T-cell (primary cell): ENCODE results near the gene SYDE1. TPM values are rescaled to one million over a fixed set of nuclear protein-coding genes. Genes with fewer than 3 reads are reported as not detected.

ENCODE experiments used
- ATAC-seq, 4 experiments: fragments of 200-7000 bp in 3 of 4; fragments of 150-1000 bp in 1 of 4; cut with Tn5 transposase; replicated peaks in 1 of 4; 1 replicate in 3 of 4; 2 replicates in 1 of 4; pipeline ENCODE4 v1.10.0; 2021; ENCODE audit warnings: moderate library complexity in 3 of 4, mild to moderate bottlenecking in 2 of 4, moderate number of reproducible peaks in 1 of 4
- CTCF ChIA-PET, 2 donors: fragments of 300-600 bp; sonication (Branson Sonifier 250); formaldehyde crosslinking; loops; one replicate each; lab custom pipeline; 2022; ENCODE audit warnings: antibody characterized with exemption in 2 of 2; lab: Charles Lee
- POLR2A ChIA-PET, 2 donors: fragments of 300-600 bp; sonication (Branson Sonifier 250); formaldehyde crosslinking; loops; one replicate each; lab custom pipeline; 2022; ENCODE audit warnings: antibody characterized with exemption in 2 of 2; lab: Charles Lee
- DNase-seq, 35 experiments: peaks; one replicate each; pipeline versions ENCODE4 v3.0.0 to v3.0.0-alpha.2; 2013 to 2023
- H3K27ac ChIP-seq: one replicate; pipeline ENCODE4 v1.5.1; 2013; ENCODE audit warnings: low read length
- H3K27me3 ChIP-seq, 2 experiments: replicated peaks in 1 of 2; 1 replicate in 1 of 2; 2 replicates in 1 of 2; pipeline versions ENCODE4 v1.6.1 to v1.7.0; 2013; ENCODE audit warnings: low read length in 1 of 2, mixed read lengths in 1 of 2; ENCODE audit not compliant: control insufficient read depth in 2 of 2, insufficient read depth in 2 of 2; ENCODE audit errors: extremely low read depth in 1 of 2
- H3K36me3 ChIP-seq, 2 donors: 1 replicate in 1 of 2; 2 replicates in 1 of 2; pipeline versions ENCODE4 v1.6.1 to v1.7.0; 2013; ENCODE audit warnings: low read length in 1 of 2; ENCODE audit not compliant: control insufficient read depth in 2 of 2, insufficient read depth in 1 of 2; ENCODE audit errors: extremely low read depth in 1 of 2
- H3K4me1 ChIP-seq, 2 experiments: 1 replicate in 1 of 2; 2 replicates in 1 of 2; pipeline versions ENCODE4 v1.6.1 to v1.7.0; 2013; ENCODE audit warnings: low read length in 2 of 2, mixed read lengths in 1 of 2; ENCODE audit not compliant: insufficient read depth in 2 of 2, control insufficient read depth in 1 of 2; ENCODE audit errors: extremely low read depth in 1 of 2
- H3K4me3 ChIP-seq, 2 donors: 1 replicate in 1 of 2; 2 replicates in 1 of 2; pipeline versions ENCODE4 v1.5.1 to v1.7.0; 2013; ENCODE audit warnings: mild to moderate bottlenecking in 2 of 2, low read length in 1 of 2, moderate library complexity in 1 of 2; ENCODE audit not compliant: control insufficient read depth in 1 of 2; ENCODE audit errors: extremely low read depth in 1 of 2
- H3K9me3 ChIP-seq: 2 replicates; pipeline ENCODE4 v1.7.0; 2013
- H3K27ac Mint-ChIP-seq, 2 donors: one replicate each; pipeline ENCODE4 v1.8.0; 2020 to 2021; ENCODE audit warnings: mild to moderate bottlenecking in 2 of 2, mixed read lengths in 2 of 2
- H3K27me3 Mint-ChIP-seq, 2 donors: one replicate each; pipeline ENCODE4 v1.8.0; 2021 to 2022; ENCODE audit warnings: mixed read lengths in 2 of 2
- H3K36me3 Mint-ChIP-seq: one replicate; pipeline ENCODE4 v1.8.0; 2021; ENCODE audit warnings: mixed read lengths
- H3K4me1 Mint-ChIP-seq, 3 donors: one replicate each; pipeline ENCODE4 v1.8.0; 2020 to 2022; ENCODE audit warnings: mixed read lengths in 3 of 3, mild to moderate bottlenecking in 1 of 3
- H3K4me3 Mint-ChIP-seq, 3 donors: one replicate each; pipeline ENCODE4 v1.8.0; 2020 to 2022; ENCODE audit warnings: mild to moderate bottlenecking in 3 of 3, mixed read lengths in 3 of 3, moderate library complexity in 3 of 3
- H3K9me3 Mint-ChIP-seq, 3 donors: one replicate each; pipeline ENCODE4 v1.8.0; 2020 to 2022; ENCODE audit warnings: mixed read lengths in 3 of 3
- WGBS: methylation state at CpG from one replicate; pipeline ENCODE4 v1.1.5; 2013; ENCODE audit warnings: missing lambda C conversion rate; ENCODE audit not compliant: insufficient coverage; 5-methylcytosine and 5-hydroxymethylcytosine counted together
- total RNA-seq, 35 experiments: library from RNA in 6 of 35; stranded (reverse) in 6 of 35; fragments of 120-200 nt in 1 of 35; gene quantifications; one replicate each; pipeline versions ENCODE4 v1.2.1 to v1.2.4 and lab custom pipeline; 2013 to 2026

Gene SYDE1
- total RNA-seq, 5 donors from 2014 or later (not counting 1 experiment from before 2014, with no cell fraction given): 0.18 to 0.58 (median 0.26) TPM

- Mint-ChIP-seq H3K9me3 (no peaks in the 10 kb centered on the region), H3K36me3 (peaks cover 12% of the 10 kb centered on the region), H3K4me1 (peaks cover 6 to 11% (median 9%) of the 10 kb centered on the region in 3 donors), H3K27ac (peak overlapping the region in 1 of 2 donors; percentile 13), H3K4me3 (no peak overlapping the region), H3K27me3 (peaks cover 4 to 11% of the 10 kb centered on the region in 2 donors)
- Histone ChIP-seq H3K27ac (no peak overlapping the region), H3K4me1 (peaks cover 0 to 15% of the 10 kb centered on the region in 2 experiments), H3K9me3 (no peaks in the 10 kb centered on the region), H3K27me3 (peaks cover 0 to 21% of the 10 kb centered on the region in 2 experiments), H3K36me3 (peaks cover 16 to 28% of the 10 kb centered on the region in 2 donors), H3K4me3 (no peak overlapping the region)
- ChIA-PET CTCF (no interaction called here), POLR2A (no interaction called here)
- ATAC-seq (peak in 1 of 4 experiments; percentile 52), DNase-seq (no peak)
- WGBS: 97% methylated on average over 11 of the region's 11 CpGs
Measured at GRCh38 chr19:15112385-15112784, 5.2 kb downstream of the SYDE1 start.

- CTCF ChIA-PET: no interaction called here
- Mint-ChIP-seq H3K27me3 (peaks cover 0 to 2% of the 10 kb centered on the region in 2 donors), H3K27ac (no peak overlapping the region), H3K9me3 (no peaks in the 10 kb centered on the region), H3K4me1 (peaks cover 0 to 2% (median under 1%) of the 10 kb centered on the region in 3 donors), H3K36me3 (peaks cover 22% of the 10 kb centered on the region), H3K4me3 (no peak overlapping the region)
- H3K4me1 ChIP-seq: peaks cover 0 to 4% of the 10 kb centered on the region in 2 experiments
- POLR2A ChIA-PET: no interaction called here
- H3K4me3 ChIP-seq: no peak overlapping the region
- no peaks in the 10 kb centered on the region for H3K9me3 ChIP-seq
- H3K36me3 ChIP-seq: peaks cover 20 to 39% of the 10 kb centered on the region in 2 donors
- H3K27ac ChIP-seq: no peak overlapping the region
- ATAC-seq (no peak), DNase-seq (no peak)
- WGBS: 95% methylated on average over 57 of the region's 58 CpGs
- H3K27me3 ChIP-seq: peaks cover 0 to 10% of the 10 kb centered on the region in 2 experiments
Measured at GRCh38 chr19:15113245-15114152, 6.3 kb downstream of the SYDE1 start.

GRCh38 chr19:15114153-15114540 lies 6.9 kb downstream of the SYDE1 start:
- POLR2A ChIA-PET: no interaction called here
- Mint-ChIP-seq H3K4me1 (no peaks in the 10 kb centered on the region), H3K27me3 (no peaks in the 10 kb centered on the region), H3K9me3 (no peaks in the 10 kb centered on the region), H3K4me3 (no peak overlapping the region), H3K27ac (no peak overlapping the region), H3K36me3 (peaks cover 28% of the 10 kb centered on the region)
- peaks cover 0 to 4% of the 10 kb centered on the region in 2 experiments for H3K27me3 ChIP-seq
- ATAC-seq: no peak
- no peaks in the 10 kb centered on the region for H3K4me1 ChIP-seq
- H3K4me3 ChIP-seq: no peak overlapping the region
- no peak for DNase-seq
- H3K9me3 ChIP-seq: no peaks in the 10 kb centered on the region
- CTCF ChIA-PET: no interaction called here
- 100% methylated on average over 4 of the region's 7 CpGs for WGBS
- H3K36me3 ChIP-seq: peaks cover 20 to 45% of the 10 kb centered on the region in 2 donors
- no peak overlapping the region for H3K27ac ChIP-seq

- Mint-ChIP-seq H3K9me3 (no peaks in the 10 kb centered on the region), H3K4me3 (no peak overlapping the region), H3K27ac (no peak overlapping the region), H3K27me3 (no peaks in the 10 kb centered on the region), H3K36me3 (peaks cover 28% of the 10 kb centered on the region), H3K4me1 (no peaks in the 10 kb centered on the region)
- Histone ChIP-seq H3K4me3 (no peak overlapping the region), H3K27ac (no peak overlapping the region), H3K9me3 (no peaks in the 10 kb centered on the region), H3K36me3 (peaks cover 20 to 53% of the 10 kb centered on the region in 2 donors), H3K27me3 (no peaks in the 10 kb centered on the region), H3K4me1 (no peaks in the 10 kb centered on the region)
- ChIA-PET CTCF (no interaction called here), POLR2A (no interaction called here)
- ATAC-seq (no peak), DNase-seq (no peak)
- 98% methylated on average over 13 of the region's 13 CpGs for WGBS
Measured at GRCh38 chr19:15115080-15115479, 7.9 kb downstream of the SYDE1 start.

GRCh38 chr19:15115762-15116615 lies 8.8 kb downstream of the SYDE1 start:
- 85% methylated on average over 13 of the region's 23 CpGs for WGBS
- no peak overlapping the region for H3K4me3 Mint-ChIP-seq
- Histone ChIP-seq H3K4me1 (no peaks in the 10 kb centered on the region), H3K36me3 (peaks cover 21 to 62% of the 10 kb centered on the region in 2 donors), H3K4me3 (no peak overlapping the region), H3K9me3 (no peaks in the 10 kb centered on the region), H3K27ac (no peak overlapping the region), H3K27me3 (no peaks in the 10 kb centered on the region)
- no peaks in the 10 kb centered on the region for H3K27me3 Mint-ChIP-seq
- POLR2A ChIA-PET: no interaction called here
- peaks cover 35% of the 10 kb centered on the region for H3K36me3 Mint-ChIP-seq
- H3K4me1 Mint-ChIP-seq: no peaks in the 10 kb centered on the region
- DNase-seq: no peak
- no peak overlapping the region for H3K27ac Mint-ChIP-seq
- no peaks in the 10 kb centered on the region for H3K9me3 Mint-ChIP-seq
- CTCF ChIA-PET: no interaction called here
- no peak for ATAC-seq

GRCh38 chr19:15116856-15117255 lies 9.7 kb downstream of the SYDE1 start:
- DNase-seq (no peak), ATAC-seq (no peak)
- Histone ChIP-seq H3K36me3 (peaks cover 27 to 63% of the 10 kb centered on the region in 2 donors), H3K9me3 (no peaks in the 10 kb centered on the region), H3K27me3 (no peaks in the 10 kb centered on the region), H3K4me1 (no peaks in the 10 kb centered on the region), H3K4me3 (no peak overlapping the region), H3K27ac (no peak overlapping the region)
- H3K9me3 Mint-ChIP-seq: no peaks in the 10 kb centered on the region
- no peaks in the 10 kb centered on the region for H3K27me3 Mint-ChIP-seq
- H3K4me3 Mint-ChIP-seq: no peak overlapping the region
- no peak overlapping the region for H3K27ac Mint-ChIP-seq
- WGBS: 97% methylated on average over 10 of the region's 12 CpGs
- ChIA-PET CTCF (no interaction called here), POLR2A (no interaction called here)
- H3K36me3 Mint-ChIP-seq: peaks cover 41% of the 10 kb centered on the region
- H3K4me1 Mint-ChIP-seq: no peaks in the 10 kb centered on the region
